Vagina (tissue), 2 donors: ENCODE results near the gene GNAQ. TPM values are rescaled to one million over a fixed set of nuclear protein-coding genes. Genes with fewer than 3 reads are reported as not detected.

Experiments
- DNase-seq, 2 donors: peaks; one replicate each; pipeline ENCODE4 v3.0.0-alpha.2; 2017; ENCODE audit errors: extremely low spot score in 2 of 2
- H3K27ac ChIP-seq: fragments of 200-600 bp; sonication (generic); one replicate; pipeline ENCODE4 v1.5.1; 2019
- H3K27me3 ChIP-seq: fragments of 200-600 bp; sonication (generic); one replicate; pipeline ENCODE4 v1.5.1; 2019
- H3K36me3 ChIP-seq, 2 donors: fragments of 200-600 bp; sonication (generic); one replicate each; pipeline ENCODE4 v1.5.1; 2017 to 2019
- H3K4me1 ChIP-seq: fragments of 200-600 bp; sonication (generic); one replicate; pipeline ENCODE4 v1.5.1; 2019
- H3K4me3 ChIP-seq, 2 donors: fragments of 200-600 bp; sonication (generic); 1 replicate in 1 of 2; 2 replicates in 1 of 2; pipeline ENCODE4 v1.5.1; 2016 to 2019
- H3K9me3 ChIP-seq: fragments of 200-600 bp; sonication (generic); one replicate; pipeline ENCODE4 v1.5.1; 2019
- POLR2A ChIP-seq, 2 donors: fragments of 450-650 bp; IDR thresholded peaks; one replicate each; pipeline ENCODE4 v1.6.1; 2017; ENCODE audit warnings: antibody characterized with exemption in 2 of 2, mild to moderate bottlenecking in 2 of 2, moderate library complexity in 2 of 2
- POLR2AphosphoS5 ChIP-seq, 2 donors: sonication (generic); formaldehyde crosslinking; IDR thresholded peaks; one replicate each; pipeline ENCODE4 v1.9.0; 2017; ENCODE audit warnings: antibody characterized with exemption in 2 of 2, mild to moderate bottlenecking in 2 of 2, low read depth in 1 of 2; ENCODE audit not compliant: insufficient read depth in 1 of 2
- intact Hi-C: fragments of 100-400 bp; cut with DNase I; formaldehyde crosslinking; loops from one replicate; pipeline ENCODE4 v1.15.1; 2023
- total RNA-seq: library from RNA; depleted of rRNA; stranded (reverse); fragments of >200 nt; gene quantifications from one replicate; pipeline ENCODE4 v1.2.3, GENCODE V29; 2016
- TF ChIP-seq, protein P1 (sequence below), 3 experiments: fragments of 450-650 bp in 2 of 3; fragments of 200-600 bp in 1 of 3; sonication (generic) in 1 of 3; IDR thresholded peaks; one replicate each; pipeline ENCODE4 v1.5.1; 2017 to 2019; ENCODE audit warnings: antibody characterized with exemption in 3 of 3, mild to moderate bottlenecking in 2 of 3, moderate library complexity in 2 of 3

GNAQ gene
- total RNA-seq, 1 donor from 2014 or later: 31.9 TPM

DNA sequence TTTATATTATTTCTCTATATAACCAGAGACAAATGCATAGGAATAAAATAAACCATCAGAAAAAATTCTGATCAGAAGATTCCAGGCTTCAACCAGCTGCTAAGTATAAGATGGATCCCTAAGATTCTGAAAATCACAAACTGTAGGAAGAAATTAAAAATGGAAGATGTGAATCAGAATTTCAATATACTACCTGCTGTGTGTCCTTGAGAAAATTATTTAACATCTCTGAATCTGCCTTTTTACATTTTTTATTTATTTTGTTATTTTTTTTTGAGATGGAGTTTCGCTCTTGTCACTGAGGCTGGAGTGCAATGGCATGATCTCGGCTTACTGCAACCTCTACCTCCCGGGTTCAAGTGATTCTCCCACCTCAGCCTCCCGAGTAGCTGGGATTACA is 187.2 kb downstream of the GNAQ start:
- no peaks in the 10 kb centered on the region for H3K27me3 ChIP-seq
- no peak overlapping the region for H3K4me3 ChIP-seq
- DNase-seq: no peak
- TF ChIP-seq POLR2AphosphoS5 (IDR thresholded peaks at IDR 0.05; ENCODE audit: insufficient read depth in 1 of 2, low read depth in 1 of 2): no peak
- TF ChIP-seq, protein P1, sequence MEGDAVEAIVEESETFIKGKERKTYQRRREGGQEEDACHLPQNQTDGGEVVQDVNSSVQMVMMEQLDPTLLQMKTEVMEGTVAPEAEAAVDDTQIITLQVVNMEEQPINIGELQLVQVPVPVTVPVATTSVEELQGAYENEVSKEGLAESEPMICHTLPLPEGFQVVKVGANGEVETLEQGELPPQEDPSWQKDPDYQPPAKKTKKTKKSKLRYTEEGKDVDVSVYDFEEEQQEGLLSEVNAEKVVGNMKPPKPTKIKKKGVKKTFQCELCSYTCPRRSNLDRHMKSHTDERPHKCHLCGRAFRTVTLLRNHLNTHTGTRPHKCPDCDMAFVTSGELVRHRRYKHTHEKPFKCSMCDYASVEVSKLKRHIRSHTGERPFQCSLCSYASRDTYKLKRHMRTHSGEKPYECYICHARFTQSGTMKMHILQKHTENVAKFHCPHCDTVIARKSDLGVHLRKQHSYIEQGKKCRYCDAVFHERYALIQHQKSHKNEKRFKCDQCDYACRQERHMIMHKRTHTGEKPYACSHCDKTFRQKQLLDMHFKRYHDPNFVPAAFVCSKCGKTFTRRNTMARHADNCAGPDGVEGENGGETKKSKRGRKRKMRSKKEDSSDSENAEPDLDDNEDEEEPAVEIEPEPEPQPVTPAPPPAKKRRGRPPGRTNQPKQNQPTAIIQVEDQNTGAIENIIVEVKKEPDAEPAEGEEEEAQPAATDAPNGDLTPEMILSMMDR (IDR thresholded peaks at IDR 0.05): no peak
- TF ChIP-seq POLR2A (IDR thresholded peaks at IDR 0.05): no peak
- no peak overlapping the region for H3K27ac ChIP-seq
- H3K4me1 ChIP-seq: peaks cover 50% of the 10 kb centered on the region
- intact Hi-C loops: no loop called here
- no peaks in the 10 kb centered on the region for H3K9me3 ChIP-seq
- no peaks in the 10 kb centered on the region for H3K36me3 ChIP-seq

DNA sequence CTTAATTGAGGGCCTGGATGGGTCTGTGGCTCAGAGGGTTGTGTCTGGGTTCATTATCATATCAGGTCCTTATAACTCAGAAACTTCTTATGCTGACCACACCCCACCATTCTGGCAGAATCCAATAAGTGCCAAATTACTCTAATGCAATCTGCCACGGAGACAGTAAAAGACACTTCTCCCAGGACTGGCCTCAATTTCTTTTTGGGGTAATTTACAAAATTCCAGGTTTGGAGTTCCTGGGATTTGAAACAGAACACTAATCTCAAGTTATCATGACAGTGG is 187.8 kb downstream of the GNAQ start:
- H3K36me3 ChIP-seq: no peaks in the 10 kb centered on the region
- H3K9me3 ChIP-seq: no peaks in the 10 kb centered on the region
- intact Hi-C loops: no loop called here
- no peak for DNase-seq
- TF ChIP-seq POLR2A (IDR thresholded peaks at IDR 0.05) (no peak), POLR2AphosphoS5 (IDR thresholded peaks at IDR 0.05; ENCODE audit: insufficient read depth in 1 of 2, low read depth in 1 of 2) (no peak)
- TF ChIP-seq, protein P1 (IDR thresholded peaks at IDR 0.05): no peak
- H3K4me1 ChIP-seq: peaks cover 52% of the 10 kb centered on the region
- H3K27ac ChIP-seq: no peak overlapping the region
- no peaks in the 10 kb centered on the region for H3K27me3 ChIP-seq
- no peak overlapping the region for H3K4me3 ChIP-seq

DNA sequence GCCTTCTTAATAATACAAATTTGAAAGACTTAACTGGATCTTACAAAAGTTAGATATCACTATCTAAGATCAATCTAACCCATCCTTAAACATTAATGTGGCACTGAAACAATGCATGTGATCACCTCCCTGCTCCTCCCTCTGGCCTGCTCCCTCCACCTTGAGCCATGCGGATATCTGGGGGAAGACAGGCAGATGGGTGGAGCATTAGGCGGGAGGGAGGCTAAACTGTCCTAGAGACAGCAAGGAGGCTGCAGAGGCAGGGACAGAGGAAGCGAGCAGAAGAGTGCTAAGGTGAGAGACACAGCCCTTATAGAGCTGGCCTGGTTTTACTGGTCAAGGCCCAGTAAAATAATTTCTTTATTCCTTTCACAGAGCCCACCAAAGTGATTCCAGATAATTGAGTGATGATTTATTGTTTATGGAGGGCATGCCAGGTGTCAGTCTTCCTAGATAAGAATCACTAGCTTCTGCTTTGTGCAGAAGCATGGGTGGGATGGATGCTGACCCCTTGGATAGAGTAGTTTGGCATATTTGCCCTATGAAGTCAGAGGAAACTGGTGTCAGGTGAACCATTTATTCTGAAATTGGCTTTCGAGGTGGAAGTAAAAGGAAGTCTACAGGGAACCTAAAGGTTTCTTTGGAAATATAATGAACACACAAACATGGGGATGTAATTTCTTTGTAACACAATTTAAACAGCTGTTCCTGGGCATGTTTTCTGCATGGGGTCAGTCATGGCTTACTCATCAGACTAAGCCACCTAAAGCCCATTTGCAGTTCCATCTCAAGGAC is 188.3 kb downstream of the GNAQ start:
- Histone ChIP-seq H3K4me3 (no peak overlapping the region), H3K27me3 (no peaks in the 10 kb centered on the region), H3K36me3 (no peaks in the 10 kb centered on the region), H3K4me1 (peaks cover 48% of the 10 kb centered on the region), H3K27ac (no peak overlapping the region), H3K9me3 (no peaks in the 10 kb centered on the region)
- TF ChIP-seq, protein P1 (IDR thresholded peaks at IDR 0.05): no peak
- no peak for TF ChIP-seq POLR2A (IDR thresholded peaks at IDR 0.05)
- no peak for DNase-seq
- intact Hi-C loops: no loop called here

DNA sequence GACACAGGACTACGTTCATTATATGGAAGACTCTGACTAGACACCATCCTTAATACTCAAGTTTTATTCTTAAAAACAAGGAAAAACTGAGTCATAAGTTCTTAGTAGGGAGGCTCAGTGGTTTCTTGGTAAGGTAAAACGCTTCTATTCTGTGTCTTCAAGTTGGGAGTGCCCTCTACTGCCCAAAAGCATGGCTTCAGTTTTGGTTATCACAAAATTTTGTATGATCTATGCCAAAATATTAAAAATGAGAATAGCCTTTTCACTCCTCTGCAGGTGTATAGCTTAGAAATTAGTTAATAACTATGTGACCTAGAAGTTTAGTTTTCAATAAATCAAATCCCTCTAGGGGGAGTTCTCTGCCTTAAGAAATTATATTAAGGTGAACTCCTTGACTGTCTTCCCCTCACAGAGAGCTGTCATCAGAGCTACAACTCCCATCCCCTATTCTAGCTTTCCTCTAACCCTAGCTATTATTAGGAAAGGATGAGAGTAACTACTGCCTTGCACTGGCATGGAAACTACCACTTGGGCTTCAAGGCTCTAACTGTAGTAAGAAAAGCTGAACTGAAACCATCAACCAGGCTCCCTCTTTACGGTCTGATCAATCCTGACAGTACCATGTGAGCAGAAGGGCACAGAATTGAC is 189.7 kb downstream of the GNAQ start:
- TF ChIP-seq, protein P1 (IDR thresholded peaks at IDR 0.05): no peak
- TF ChIP-seq POLR2AphosphoS5 (IDR thresholded peaks at IDR 0.05; ENCODE audit: insufficient read depth in 1 of 2, low read depth in 1 of 2): peak in 1 of 2 donors; percentile 24
- peaks cover 38% of the 10 kb centered on the region for H3K4me1 ChIP-seq
- DNase-seq: no peak
- H3K4me3 ChIP-seq: no peak overlapping the region
- H3K9me3 ChIP-seq: no peaks in the 10 kb centered on the region
- no peaks in the 10 kb centered on the region for H3K27me3 ChIP-seq
- H3K27ac ChIP-seq: no peak overlapping the region
- intact Hi-C loops: no loop called here
- no peaks in the 10 kb centered on the region for H3K36me3 ChIP-seq

DNA sequence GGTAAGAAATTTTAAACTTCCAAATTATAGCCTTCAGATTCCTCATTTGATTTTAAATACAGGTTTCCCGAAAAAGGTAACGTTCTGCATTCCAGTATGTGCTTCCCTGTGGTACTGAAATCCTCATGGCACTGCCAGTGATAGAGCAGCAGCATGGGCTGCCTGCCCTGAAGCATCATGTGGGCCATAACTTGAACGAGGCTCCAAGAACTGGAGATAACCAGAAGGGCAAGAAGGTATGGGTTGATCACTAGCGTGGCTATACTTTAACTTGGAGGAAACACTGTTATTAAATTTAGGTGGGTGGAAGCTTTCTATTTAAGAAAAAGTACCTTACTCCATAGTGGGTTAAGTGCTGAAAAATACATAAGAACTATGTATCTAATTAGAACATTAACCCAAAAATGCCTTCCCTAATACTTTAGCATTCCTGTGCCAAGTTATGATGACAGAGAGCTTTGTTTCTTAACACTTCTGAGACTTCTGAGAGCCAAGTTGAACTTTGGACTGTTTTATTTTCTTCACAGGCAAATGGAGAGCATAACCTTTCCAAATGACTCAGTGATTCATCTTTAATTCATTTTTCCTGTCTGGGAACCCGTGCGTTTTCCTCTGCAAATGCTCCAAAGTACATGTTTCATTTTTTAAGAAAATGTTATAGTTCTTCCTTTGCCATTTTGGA is 192.0 kb downstream of the GNAQ start:
- intact Hi-C loops: no loop called here
- Histone ChIP-seq H3K27me3 (no peaks in the 10 kb centered on the region), H3K9me3 (no peaks in the 10 kb centered on the region), H3K36me3 (no peaks in the 10 kb centered on the region), H3K4me1 (peaks cover 28% of the 10 kb centered on the region), H3K27ac (peak overlapping the region; percentile 9), H3K4me3 (no peak overlapping the region)
- TF ChIP-seq POLR2AphosphoS5 (IDR thresholded peaks at IDR 0.05; ENCODE audit: insufficient read depth in 1 of 2, low read depth in 1 of 2) (peak in 1 of 2 donors; percentile 27), POLR2A (IDR thresholded peaks at IDR 0.05) (no peak)
- TF ChIP-seq, protein P1 (IDR thresholded peaks at IDR 0.05): no peak
- DNase-seq: no peak
